Measurements from ENCODE around the gene TEX9.
A peak's percentile ranks its signal among the peaks of the same experiment; 100 is the strongest.
"Not testable (repeated sequence)": the region's sequence is repeated elsewhere in the genome, so short reads cannot be mapped to it uniquely, and the experiment has no call there.

The TEX9 gene

GRCh38 chr15:56367156-56367555, 1.9 kb downstream of the TEX9 start:
- DNase-seq: no peak

- DNase-seq: no peak
Observed at GRCh38 chr15:56369234-56369633, 4.0 kb downstream of the TEX9 start.

GRCh38 chr15:56371495-56372147, 6.4 kb downstream of the TEX9 start:
- DNase-seq: no peak

GRCh38 chr15:56374693-56375092, 9.5 kb downstream of the TEX9 start:
- not testable (repeated sequence) for DNase-seq

- not testable (repeated sequence) for DNase-seq
Observed at GRCh38 chr15:56377822-56378221, 12.6 kb downstream of the TEX9 start.

GRCh38 chr15:56383010-56383409, 17.8 kb downstream of the TEX9 start:
- no peak for DNase-seq

GRCh38 chr15:56385908-56386307, 20.7 kb downstream of the TEX9 start:
- DNase-seq: no peak

GRCh38 chr15:56390739-56391267, 25.6 kb downstream of the TEX9 start:
- no peak for DNase-seq

GRCh38 chr15:56393277-56393676, 28.1 kb downstream of the TEX9 start:
- DNase-seq: no peak

GRCh38 chr15:56394909-56395308, 29.7 kb downstream of the TEX9 start:
- no peak for DNase-seq

GRCh38 chr15:56397325-56397724, 32.1 kb downstream of the TEX9 start:
- DNase-seq: not testable (repeated sequence)

- not testable (repeated sequence) for DNase-seq
Observed at GRCh38 chr15:56399209-56399608, 34.0 kb downstream of the TEX9 start.

GRCh38 chr15:56410721-56411120, 45.5 kb downstream of the TEX9 start:
- DNase-seq: no peak

- DNase-seq: no peak
Observed at GRCh38 chr15:56411122-56411749, 46.0 kb downstream of the TEX9 start.

GRCh38 chr15:56413114-56413733, 48.0 kb downstream of the TEX9 start:
- not testable (repeated sequence) for DNase-seq

GRCh38 chr15:56425276-56425675, 60.0 kb downstream of the TEX9 start:
- no peak for DNase-seq

- DNase-seq: no peak
Observed at GRCh38 chr15:56425976-56426375, 60.8 kb downstream of the TEX9 start.

GRCh38 chr15:56428821-56429458, 63.7 kb downstream of the TEX9 start:
- DNase-seq: peak; percentile 6

GRCh38 chr15:56432304-56432703, 67.1 kb downstream of the TEX9 start:
- no peak for DNase-seq

GRCh38 chr15:56440214-56440770, 75.1 kb downstream of the TEX9 start:
- no peak for DNase-seq

GRCh38 chr15:56442354-56442753, 77.1 kb downstream of the TEX9 start:
- no peak for DNase-seq

GRCh38 chr15:56445746-56446145, 80.5 kb downstream of the TEX9 start:
- no peak for DNase-seq

- DNase-seq: no peak
Observed at GRCh38 chr15:56454836-56455235, 89.6 kb downstream of the TEX9 start.

Measured in NCI-H2029 treated with DMSO at 0.1 percent for 48 hours (cell line).